IPS-11a (cell line): ENCODE results near the gene FNBP1.

Experiments used
- H3K4me3 ChIP-seq: one replicate; pipeline ENCODE4 v1.5.1; 2013; ENCODE audit warnings: low read depth, low read length, control low read depth

FNBP1 gene

DNA sequence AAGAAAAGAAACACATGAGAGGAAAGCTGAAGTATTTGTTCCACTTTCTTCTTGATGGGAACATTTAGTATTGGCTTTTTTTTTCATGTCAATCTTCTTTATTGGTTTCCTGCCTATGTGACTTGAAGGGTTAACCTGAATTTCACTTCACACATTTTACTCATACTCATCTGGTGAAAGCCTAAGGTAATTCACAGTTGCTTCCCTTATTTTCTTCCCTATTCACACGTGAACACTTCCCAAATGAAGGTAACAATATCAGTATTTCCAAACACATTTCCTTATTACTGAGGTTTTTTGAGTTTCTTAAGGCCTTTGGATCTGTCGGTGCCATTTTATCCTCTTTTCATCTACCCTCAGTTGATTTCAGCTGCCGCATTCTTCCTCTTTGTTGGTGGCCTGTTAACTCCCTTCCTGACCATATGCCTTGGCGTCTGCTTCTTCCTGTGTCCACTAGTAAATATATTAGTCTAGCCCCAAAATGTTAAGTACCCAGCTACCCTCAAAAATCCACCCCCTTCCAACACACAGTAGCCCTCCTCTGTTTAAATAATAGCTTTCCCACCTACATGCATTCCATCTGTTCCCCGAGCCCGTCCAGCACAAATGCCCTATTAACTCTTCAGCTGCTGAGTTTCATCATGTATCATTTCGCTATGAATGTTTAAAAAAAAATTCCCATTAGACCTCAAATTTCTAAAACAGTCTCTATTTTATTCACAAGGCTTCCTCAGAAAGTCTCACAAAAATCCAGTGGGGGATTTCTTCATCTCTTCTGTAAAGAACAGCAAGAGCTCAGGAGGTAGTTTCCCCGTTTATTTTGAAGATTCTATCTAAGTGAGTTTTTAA lies 110.5 kb downstream of the FNBP1 start:
- H3K4me3 ChIP-seq: no peak overlapping the region

DNA sequence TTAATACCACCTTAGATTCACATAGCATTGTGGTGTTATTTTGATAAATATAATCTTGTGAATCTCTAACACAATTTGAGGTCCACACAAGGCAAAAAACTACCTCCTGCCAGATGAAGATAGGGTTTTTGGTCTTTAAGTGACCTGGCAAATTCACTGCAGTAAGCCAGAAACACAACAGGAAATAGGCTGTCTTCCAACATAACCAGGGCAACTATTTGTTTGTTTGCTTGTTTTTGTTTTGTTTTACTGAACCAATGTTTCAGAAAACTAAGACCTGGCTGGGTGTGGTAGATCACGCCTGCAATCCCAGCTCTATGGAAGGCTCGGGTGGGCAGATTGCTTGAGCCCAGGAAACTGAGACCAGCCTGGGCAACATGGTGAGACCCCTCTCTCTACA lies 112.2 kb downstream of the FNBP1 start:
- no peak overlapping the region for H3K4me3 ChIP-seq

DNA sequence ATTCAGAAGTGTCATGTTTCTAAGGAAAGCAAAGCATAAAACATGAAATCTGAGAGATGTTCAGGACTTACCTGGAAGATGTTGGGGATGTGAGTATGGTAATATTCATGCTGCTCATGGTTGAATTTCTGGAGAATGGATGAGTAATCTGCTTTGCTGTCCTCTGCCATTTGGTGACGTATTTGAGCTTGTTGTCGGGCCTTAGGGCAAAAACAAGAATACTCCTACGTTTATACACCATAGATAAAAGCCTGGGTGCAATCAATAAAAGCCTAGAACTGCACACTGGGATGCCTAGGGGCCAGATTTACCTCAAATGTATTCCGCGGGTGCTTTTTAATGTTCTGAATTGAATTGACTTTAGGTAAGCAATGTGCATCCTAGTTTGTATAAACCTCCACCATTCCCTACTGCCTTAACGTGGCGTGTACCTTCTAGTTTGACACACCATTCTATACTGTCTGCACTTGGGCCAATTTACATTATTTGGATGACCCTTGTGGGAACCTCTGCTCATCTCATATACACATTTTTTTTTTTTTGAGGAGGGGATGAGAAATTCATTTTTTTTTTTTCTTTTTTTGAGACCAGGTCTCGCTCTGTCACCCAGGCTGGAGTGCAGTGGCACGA lies 113.4 kb downstream of the FNBP1 start:
- no peak overlapping the region for H3K4me3 ChIP-seq

DNA sequence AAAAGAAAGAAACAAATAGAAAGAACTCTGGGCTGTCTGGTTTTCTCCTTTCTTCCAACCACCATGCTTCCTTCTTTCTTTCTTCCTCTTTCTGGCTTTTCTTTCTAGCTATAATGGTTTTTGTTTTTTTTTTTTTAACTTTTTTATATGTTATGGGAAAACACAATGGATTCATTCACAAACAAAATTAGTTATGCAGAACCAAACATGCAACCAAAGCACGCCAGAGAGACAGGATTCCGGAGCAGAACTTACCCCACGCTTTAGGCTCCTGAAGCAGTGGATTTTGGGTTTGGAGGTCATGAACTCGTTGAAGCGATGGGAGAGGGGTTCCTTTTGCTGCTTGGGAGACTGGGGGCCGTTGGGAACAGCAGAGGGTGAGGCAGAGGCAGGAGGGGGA lies 119.4 kb downstream of the FNBP1 start:
- H3K4me3 ChIP-seq: no peak overlapping the region

DNA sequence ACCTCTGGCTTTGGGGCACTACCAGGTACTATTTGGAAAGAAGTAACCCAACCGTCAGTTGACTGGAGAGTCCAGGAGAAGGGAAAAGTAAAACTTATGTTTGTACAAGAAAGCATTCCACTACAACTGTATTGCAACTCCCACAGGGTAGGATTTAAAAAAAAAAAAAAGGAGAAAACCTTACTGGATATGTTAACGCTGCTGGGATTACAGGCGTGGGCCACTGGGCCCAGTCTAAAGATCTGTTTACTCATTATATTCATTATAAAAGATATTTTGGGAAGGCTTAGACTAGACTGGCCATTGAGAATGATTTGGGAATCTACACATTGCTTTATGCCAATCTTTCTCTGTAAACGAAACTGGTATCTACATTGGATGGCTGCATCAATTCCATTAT lies 121.1 kb downstream of the FNBP1 start:
- no peak overlapping the region for H3K4me3 ChIP-seq

DNA sequence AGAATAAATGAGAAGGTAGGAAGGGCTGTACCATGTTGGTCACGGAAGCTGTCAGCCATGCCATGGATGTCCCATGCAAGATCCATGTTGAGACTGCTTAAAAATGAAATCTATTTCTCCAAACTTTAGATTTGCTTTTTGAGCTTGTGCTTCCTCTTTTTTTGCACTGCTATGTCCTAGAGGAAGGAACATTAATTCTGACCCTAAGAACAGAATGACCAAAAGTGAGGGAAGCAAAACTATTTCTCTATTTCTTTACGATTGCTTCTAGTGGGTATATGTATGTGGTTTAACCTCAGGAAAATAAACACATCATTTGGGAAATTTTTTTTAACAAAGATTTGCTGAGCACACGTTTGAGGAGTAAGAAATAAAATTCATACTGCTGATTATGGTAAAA lies 123.1 kb downstream of the FNBP1 start:
- no peak overlapping the region for H3K4me3 ChIP-seq

DNA sequence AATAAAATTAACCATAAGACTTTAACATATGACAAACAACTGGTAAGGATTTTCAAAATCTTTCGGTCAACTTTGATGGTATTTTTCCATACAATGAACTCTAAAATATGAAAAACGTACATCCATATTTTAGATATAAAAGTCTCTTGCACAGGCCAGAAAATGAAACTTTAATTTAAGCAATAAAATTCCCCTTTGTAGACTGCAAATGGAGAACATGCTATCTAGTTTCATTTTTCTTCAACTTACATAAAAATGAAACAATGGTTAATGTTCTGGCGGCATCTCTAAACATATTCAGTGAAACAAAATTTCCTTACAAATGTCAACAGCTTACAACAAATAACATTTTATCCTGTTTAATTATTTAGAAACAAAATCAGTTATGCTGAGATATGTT lies 123.7 kb downstream of the FNBP1 start:
- H3K4me3 ChIP-seq: no peak overlapping the region

DNA sequence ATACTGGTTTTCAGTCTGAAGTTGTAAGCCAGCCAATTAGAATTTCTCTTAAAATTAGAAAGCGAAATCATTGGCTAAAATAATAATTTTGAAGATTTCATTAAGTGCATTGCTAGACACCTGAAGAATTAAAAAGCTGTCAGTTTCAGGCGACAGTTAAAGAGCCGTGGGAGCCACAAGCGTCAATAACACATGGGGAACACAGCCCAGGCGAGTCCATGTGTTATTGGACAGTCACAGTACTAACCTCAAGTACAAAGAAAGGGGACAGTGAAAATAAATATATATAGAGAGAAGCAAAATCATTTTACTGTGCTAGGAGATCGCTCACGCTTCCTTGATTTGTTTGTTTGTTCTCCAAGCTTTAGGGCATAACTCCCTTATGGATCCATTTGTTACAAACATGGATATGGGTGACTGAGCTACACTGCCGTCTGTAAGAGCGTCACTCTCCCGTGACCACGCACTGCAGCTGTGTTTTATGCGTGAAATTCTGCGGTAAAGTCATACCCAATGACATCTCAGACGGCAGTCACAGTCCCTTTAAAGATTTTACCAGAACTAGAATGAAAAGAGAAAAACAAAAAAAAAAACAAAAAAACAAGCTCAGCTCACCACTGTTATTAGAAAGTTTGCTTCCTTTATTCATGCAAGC lies 124.6 kb downstream of the FNBP1 start:
- H3K4me3 ChIP-seq: no peak overlapping the region

DNA sequence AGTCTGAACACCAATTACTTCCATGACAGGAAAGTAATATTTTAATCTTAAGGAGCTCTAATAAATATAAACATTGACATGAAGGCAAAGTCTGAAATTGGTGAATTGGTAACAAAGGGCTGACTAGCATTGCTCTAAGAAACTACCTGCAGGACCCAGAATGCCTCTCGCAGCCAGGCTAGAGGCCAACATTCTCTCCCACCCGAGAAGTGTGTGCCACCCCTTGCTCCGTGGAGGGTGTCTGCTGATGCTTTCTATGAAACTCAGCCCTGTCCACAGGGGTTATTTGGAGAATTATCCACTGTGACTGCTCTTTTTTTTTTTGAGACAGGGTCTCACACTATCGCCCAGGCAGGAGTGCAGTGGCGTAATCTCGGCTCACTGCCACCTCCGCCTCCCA lies 126.3 kb downstream of the FNBP1 start:
- no peak overlapping the region for H3K4me3 ChIP-seq

DNA sequence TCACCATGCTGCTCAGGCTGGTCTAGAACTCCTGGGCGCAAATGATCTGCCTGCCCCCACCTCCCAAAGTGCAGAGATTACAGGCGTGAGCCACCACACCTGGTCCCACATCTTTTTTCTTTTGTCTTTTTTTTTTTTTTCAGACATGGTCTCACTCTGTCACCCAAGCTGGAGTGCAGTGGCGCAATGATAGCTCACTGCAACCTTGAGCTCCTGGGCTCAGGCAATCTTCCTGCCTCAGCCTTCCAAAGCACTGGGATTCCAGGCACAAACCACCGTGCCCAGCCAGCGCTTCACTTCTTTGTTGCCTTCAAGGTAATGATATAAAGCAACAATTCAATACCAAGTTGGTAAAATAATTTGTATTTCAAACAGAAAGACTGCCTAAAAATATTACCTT lies 128.9 kb downstream of the FNBP1 start:
- no peak overlapping the region for H3K4me3 ChIP-seq

DNA sequence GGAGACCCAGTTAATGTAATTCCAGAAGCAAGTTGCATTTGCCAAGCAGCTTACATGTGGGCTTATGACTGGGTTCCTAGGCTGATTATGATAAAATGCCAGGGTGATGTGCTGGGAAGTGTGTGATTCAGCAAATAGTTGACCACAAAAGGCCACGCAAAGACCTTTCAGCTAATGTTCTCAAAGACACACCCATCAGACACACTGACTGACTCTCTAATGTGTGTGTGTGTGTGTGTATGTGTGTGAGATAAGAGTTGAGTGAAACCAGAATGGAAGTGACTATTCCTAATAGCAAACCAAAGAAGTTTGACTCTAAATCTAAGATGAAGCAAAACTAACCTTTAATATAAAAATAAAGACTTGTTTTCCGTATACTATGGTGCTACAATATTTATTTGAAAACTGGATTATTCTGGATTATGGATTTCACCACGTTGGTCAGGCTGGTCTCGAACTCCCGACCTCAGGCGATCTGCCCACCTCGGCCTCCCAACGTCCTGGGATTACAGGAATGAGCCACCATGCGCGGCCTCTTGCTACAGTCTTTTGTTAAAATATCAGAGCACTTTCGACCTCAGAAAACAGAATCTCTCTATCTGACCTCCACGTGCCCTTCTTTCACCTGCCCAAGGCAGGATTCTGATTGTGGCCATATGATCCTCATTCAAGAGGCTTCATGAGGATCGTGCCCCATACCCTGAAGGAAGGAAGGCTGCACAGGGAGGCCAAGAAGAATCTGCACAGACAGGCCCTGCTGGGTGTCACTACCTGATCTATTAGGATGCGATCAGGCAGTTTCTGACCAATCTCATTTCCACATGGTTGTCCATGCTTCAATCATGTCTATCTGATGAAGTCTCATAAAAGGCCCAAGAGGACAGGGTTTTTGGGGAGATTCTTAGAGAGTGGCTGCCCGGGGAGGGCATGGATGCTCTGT lies 132.1 kb downstream of the FNBP1 start:
- no peak overlapping the region for H3K4me3 ChIP-seq

DNA sequence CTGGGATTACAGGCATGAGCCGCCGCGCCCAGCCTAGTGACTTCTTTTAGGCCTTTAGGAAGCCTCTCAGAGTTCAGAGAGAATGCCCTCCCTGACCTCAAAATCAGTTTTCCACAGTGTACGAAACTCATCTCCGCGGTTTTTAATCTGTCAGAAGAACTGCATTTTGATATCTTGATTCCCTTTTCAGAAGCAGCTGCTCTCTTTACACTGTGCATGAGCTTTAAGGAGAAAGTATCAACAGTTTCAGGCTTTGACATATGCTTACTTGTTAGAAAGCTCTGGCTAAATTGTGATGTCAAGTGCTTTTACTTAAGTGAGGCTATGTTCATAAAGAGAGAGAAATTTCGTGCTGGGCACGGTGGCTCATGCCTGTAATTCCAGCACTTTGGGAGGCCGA lies 133.1 kb downstream of the FNBP1 start:
- no peak overlapping the region for H3K4me3 ChIP-seq

DNA sequence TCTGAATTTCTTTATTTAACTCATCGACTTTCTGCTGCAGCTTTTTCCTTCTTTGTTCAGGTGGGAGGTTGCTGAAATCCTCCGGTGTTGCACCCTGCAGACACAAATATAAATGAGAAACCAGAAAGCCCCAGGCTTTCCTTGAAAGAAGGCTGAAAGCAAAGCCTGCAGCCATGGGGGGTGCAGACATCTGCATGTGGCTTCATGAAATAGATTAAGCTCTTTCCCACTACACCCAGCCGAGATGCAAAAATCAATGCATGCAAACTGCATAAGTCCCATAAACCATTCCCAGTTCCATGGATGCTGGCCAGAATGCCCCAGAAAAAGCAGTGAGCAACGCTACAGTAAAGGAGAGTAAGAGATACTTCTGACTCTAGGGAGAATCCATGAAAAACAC lies 134.1 kb downstream of the FNBP1 start:
- H3K4me3 ChIP-seq: no peak overlapping the region

DNA sequence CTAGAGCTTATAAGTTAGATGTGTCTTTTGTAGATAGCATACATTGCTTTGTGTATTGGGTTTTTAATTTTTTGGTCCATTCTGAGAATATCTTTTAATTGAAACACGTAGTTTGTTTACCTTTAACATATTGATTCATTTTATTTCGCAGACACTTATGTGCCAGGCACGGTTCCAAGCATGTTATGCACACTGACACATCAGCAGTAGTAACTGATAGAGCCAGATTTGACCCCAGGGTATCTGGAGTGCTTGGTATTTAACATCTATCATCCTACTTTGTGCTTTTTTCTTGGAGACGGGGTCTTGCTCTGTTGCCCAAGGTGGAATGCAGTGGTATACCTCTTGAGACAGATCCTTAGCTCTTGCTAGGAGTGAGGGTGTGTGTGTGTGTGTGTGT lies 135.8 kb downstream of the FNBP1 start:
- H3K4me3 ChIP-seq: no peak overlapping the region

DNA sequence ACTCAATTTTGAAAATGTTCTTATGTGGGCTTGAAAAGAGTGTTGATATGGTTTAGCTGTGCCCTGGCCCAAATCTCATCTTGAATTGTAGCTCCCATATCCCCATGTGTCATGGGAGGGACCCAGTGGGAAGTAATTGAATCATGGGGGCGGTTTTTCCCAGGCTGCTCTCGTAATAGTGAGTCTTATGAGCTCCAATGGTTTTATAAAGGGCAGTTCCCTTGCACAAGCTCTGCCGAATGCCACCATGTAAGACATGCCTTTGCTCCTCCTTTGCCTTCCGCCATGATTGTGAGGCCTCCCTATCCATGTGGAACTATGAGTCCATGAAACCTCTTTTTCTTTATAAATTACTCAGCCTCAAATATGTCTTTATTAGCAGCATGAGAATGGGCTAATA lies 136.7 kb downstream of the FNBP1 start:
- no peak overlapping the region for H3K4me3 ChIP-seq

DNA sequence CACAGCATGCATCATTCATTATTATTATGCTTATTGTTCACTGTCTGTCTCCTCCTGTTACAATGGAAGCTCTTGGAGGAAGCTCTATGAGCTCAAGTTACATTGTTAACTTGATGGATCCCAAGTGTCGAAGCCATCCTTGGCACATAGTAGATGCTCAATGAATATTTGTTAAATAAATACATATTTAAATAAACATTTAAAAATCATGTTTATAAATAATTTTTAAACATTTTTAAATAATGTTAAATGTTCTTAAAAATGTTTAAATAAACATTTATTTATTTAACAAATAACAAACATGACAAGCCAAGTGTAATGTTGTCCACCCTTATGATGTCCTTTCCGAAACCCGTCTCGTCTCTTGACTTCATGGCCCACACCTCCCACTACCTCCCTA lies 138.3 kb downstream of the FNBP1 start:
- no peak overlapping the region for H3K4me3 ChIP-seq

DNA sequence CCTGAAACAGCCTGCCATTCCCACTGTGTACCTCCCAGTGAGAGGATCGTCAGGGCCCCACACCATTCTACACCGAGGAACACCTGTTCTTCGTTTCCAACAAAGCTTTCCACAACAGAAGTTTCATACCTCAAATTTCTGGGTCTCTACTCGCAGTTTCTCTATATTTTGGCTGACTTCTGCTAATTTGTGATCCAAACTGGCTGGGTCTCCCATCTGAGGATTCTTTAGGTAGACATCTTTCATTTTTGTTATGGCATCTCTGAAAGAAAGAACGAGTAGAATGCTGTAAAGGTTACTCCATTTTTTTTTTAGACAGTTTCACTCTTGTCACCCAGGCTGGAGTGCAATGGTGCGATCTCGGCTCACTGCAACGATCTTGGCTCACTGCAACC lies 140.3 kb downstream of the FNBP1 start:
- H3K4me3 ChIP-seq: no peak overlapping the region

DNA sequence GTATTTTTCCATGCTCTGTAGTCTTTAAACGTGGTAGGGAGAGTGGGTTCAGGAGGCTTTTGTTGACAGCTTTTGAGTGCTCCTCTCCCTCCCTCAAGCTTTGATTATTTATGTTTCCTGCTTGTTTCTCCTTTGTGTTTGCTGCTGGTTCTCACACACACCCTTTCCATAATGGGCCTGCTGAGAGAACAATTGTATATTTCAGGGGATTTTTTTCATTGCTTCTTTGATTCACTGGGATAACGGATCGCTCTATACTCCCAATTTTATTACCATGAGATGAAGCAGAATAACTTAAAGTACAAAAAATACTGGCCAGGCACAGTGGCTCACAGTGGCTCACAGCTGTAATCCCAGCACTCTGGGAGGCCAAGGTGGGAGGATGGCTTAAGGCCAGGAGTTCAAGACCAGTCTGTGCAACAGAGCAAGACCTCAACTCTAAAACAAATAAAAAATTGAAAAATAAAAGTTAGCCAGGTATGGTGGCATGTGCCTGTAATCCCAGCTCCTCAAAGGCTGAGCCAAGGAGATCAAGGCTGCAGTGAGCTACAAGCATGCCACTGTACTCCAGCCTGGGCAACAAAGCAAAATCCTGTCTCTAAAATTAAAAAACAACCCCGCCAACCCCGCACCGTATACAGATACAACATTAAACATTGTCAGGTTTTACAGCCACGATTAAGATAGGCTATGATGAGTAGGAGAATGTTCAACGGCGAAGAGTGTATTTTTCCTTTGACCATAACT lies 140.8 kb downstream of the FNBP1 start:
- no peak overlapping the region for H3K4me3 ChIP-seq

DNA sequence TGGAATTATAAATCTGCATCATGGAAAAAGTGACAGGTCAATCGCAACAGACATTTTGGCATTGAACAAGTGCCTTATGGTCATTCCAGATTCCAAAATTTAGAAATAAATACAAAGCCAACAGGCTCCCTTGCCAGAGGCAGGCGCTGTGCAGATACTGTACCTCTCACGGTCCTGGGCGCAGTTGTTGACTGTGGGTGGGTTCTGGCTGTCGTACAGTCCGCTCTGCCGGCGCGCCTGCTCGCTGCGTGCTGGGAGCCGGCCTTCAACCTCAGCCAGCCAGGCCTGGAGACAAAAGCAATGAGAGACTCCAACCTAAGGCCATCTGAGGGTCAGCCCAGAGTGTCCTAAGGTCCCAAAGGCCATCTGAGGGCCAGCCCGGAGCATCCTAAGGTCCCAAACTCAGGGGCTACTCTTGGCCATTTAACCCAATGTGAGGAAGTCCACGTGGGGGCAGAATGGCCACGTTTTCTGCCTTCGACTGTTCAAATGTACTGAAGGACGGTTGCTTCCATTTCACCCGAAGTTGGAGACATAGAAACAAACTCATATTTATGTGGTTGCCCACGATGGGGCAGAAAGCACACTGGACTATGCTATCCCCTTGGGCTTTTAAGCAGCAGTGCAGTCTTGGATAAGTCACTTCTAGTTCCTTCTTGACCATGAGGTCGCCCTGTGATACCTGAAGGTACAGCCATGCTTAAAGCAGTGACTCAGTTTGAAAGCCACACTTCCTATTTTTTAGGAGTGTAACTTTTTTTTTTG lies 142.5 kb downstream of the FNBP1 start:
- no peak overlapping the region for H3K4me3 ChIP-seq

DNA sequence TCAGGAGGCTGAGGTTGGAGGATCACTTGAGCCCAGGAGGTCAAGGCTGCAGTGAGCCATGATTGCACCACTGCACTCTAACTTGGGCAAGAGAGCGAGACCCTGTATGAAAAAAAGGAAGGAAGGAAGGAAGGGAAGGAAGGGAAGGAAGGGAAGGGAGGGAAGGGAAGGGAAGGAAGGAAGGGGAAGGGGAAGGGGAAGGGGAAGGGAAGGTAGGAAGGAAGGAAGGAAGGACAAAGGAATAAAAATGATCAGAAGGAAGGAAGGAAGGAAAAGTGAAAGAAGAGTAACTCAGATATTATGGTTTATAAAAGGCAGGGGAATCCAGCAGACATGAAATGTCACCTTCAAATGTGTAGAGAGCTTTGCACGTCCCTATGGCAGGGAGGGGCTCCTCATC lies 143.4 kb downstream of the FNBP1 start:
- H3K4me3 ChIP-seq: no peak overlapping the region
